Measurements from ENCODE around the gene XYLT1.

The XYLT1 gene

GRCh38 chr16:17176199-17176598 lies 294.6 kb downstream of the XYLT1 start:
- 73% methylated on average over 6 of the region's 6 CpGs for WGBS

GRCh38 chr16:17173281-17173680 lies 297.5 kb downstream of the XYLT1 start:
- Histone ChIP-seq H3K27ac (ENCODE audit: low read length, poor library complexity, severe bottlenecking) (no peak overlapping the region), H2AFZ (ENCODE audit: low read depth, low read length) (no peak overlapping the region), H3K4me1 (ENCODE audit: control insufficient read depth, insufficient read depth, low read depth, low read length) (no peaks in the 10 kb centered on the region), H3K9ac (ENCODE audit: low read length) (no peak overlapping the region), H3K27me3 (ENCODE audit: control insufficient read depth in 1 of 2, insufficient read depth in 1 of 2, low read length in 2 of 2) (no peaks in the 10 kb centered on the region), H4K8ac (ENCODE audit: low read length) (no peak overlapping the region), H2AK5ac (ENCODE audit: low read length, severe bottlenecking) (no peak overlapping the region), H2BK15ac (ENCODE audit: low read depth, poor library complexity, severe bottlenecking) (no peak overlapping the region), H2BK120ac (ENCODE audit: low read depth, low read length) (no peak overlapping the region), H3K4me2 (ENCODE audit: low read length, poor library complexity, severe bottlenecking) (no peak overlapping the region), H3K9me3 (ENCODE audit: control insufficient read depth, low read length) (no peaks in the 10 kb centered on the region), H2BK5ac (ENCODE audit: low read depth, low read length, poor library complexity, severe bottlenecking) (no peak overlapping the region), H2BK12ac (ENCODE audit: low read length in 2 of 2) (no peak overlapping the region), H3K79me1 (replicated peaks; ENCODE audit: low read length, poor library complexity, severe bottlenecking) (no peaks in the 10 kb centered on the region), H3K23ac (ENCODE audit: low read length in 2 of 2) (no peak overlapping the region), H4K91ac (ENCODE audit: low read length) (no peak overlapping the region), H3K18ac (ENCODE audit: low read depth in 1 of 2, low read length in 2 of 2) (no peak overlapping the region), H3K36me3 (ENCODE audit: control insufficient read depth in 1 of 2, insufficient read depth in 2 of 2, low read depth in 1 of 2, low read length in 2 of 2) (peaks cover 0 to 25% of the 10 kb centered on the region in 2 experiments), H3K4me3 (ENCODE audit: insufficient read depth in 1 of 2, low read depth in 1 of 2, low read length in 2 of 2) (no peak overlapping the region), H3K14ac (ENCODE audit: low read length in 2 of 2) (no peak overlapping the region), H3K4ac (ENCODE audit: low read depth in 1 of 2, low read length in 2 of 2) (no peak overlapping the region)
- 82% methylated on average over 6 of the region's 6 CpGs for WGBS
- DNase-seq: no peak

More at GRCh38 chr16:17176199-17176598, 294.6 kb downstream of the XYLT1 start:
- H3K27ac ChIP-seq (ENCODE audit: low read length, poor library complexity, severe bottlenecking): no peak overlapping the region
- no peak overlapping the region for H3K23ac ChIP-seq (ENCODE audit: low read length in 2 of 2)
- no peak overlapping the region for H2BK120ac ChIP-seq (ENCODE audit: low read depth, low read length)
- H2AFZ ChIP-seq (ENCODE audit: low read depth, low read length): no peak overlapping the region
- H3K4me2 ChIP-seq (ENCODE audit: low read length, poor library complexity, severe bottlenecking): no peak overlapping the region
- no peak for DNase-seq
- H4K8ac ChIP-seq (ENCODE audit: low read length): no peak overlapping the region
- no peak overlapping the region for H3K4ac ChIP-seq (ENCODE audit: low read depth in 1 of 2, low read length in 2 of 2)
- no peaks in the 10 kb centered on the region for H3K79me1 ChIP-seq (replicated peaks; ENCODE audit: low read length, poor library complexity, severe bottlenecking)
- H2BK5ac ChIP-seq (ENCODE audit: low read depth, low read length, poor library complexity, severe bottlenecking): no peak overlapping the region
- peaks cover 0 to 21% of the 10 kb centered on the region in 2 experiments for H3K36me3 ChIP-seq (ENCODE audit: control insufficient read depth in 1 of 2, insufficient read depth in 2 of 2, low read depth in 1 of 2, low read length in 2 of 2)
- H3K9me3 ChIP-seq (ENCODE audit: control insufficient read depth, low read length): no peaks in the 10 kb centered on the region
- no peak overlapping the region for H3K4me3 ChIP-seq (ENCODE audit: insufficient read depth in 1 of 2, low read depth in 1 of 2, low read length in 2 of 2)
- H2AK5ac ChIP-seq (ENCODE audit: low read length, severe bottlenecking): no peak overlapping the region
- no peak overlapping the region for H4K91ac ChIP-seq (ENCODE audit: low read length)
- H3K14ac ChIP-seq (ENCODE audit: low read length in 2 of 2): no peak overlapping the region
- H3K9ac ChIP-seq (ENCODE audit: low read length): no peak overlapping the region
- no peak overlapping the region for H3K18ac ChIP-seq (ENCODE audit: low read depth in 1 of 2, low read length in 2 of 2)
- no peaks in the 10 kb centered on the region for H3K4me1 ChIP-seq (ENCODE audit: control insufficient read depth, insufficient read depth, low read depth, low read length)
- no peak overlapping the region for H2BK12ac ChIP-seq (ENCODE audit: low read length in 2 of 2)
- H3K27me3 ChIP-seq (ENCODE audit: control insufficient read depth in 1 of 2, insufficient read depth in 1 of 2, low read length in 2 of 2): no peaks in the 10 kb centered on the region
- no peak overlapping the region for H2BK15ac ChIP-seq (ENCODE audit: low read depth, poor library complexity, severe bottlenecking)

GRCh38 chr16:17171250-17172143 lies 299.3 kb downstream of the XYLT1 start:
- no peak overlapping the region for H3K4me3 ChIP-seq (ENCODE audit: insufficient read depth in 1 of 2, low read depth in 1 of 2, low read length in 2 of 2)
- no peak overlapping the region for H3K14ac ChIP-seq (ENCODE audit: low read length in 2 of 2)
- H3K23ac ChIP-seq (ENCODE audit: low read length in 2 of 2): no peak overlapping the region
- H3K27ac ChIP-seq (ENCODE audit: low read length, poor library complexity, severe bottlenecking): no peak overlapping the region
- no peak overlapping the region for H3K18ac ChIP-seq (ENCODE audit: low read depth in 1 of 2, low read length in 2 of 2)
- H3K4me1 ChIP-seq (ENCODE audit: control insufficient read depth, insufficient read depth, low read depth, low read length): no peaks in the 10 kb centered on the region
- no peak for DNase-seq
- peaks cover 0 to 36% of the 10 kb centered on the region in 2 experiments for H3K36me3 ChIP-seq (ENCODE audit: control insufficient read depth in 1 of 2, insufficient read depth in 2 of 2, low read depth in 1 of 2, low read length in 2 of 2)
- no peak overlapping the region for H4K91ac ChIP-seq (ENCODE audit: low read length)
- no peaks in the 10 kb centered on the region for H3K79me1 ChIP-seq (replicated peaks; ENCODE audit: low read length, poor library complexity, severe bottlenecking)
- no peak overlapping the region for H3K4ac ChIP-seq (ENCODE audit: low read depth in 1 of 2, low read length in 2 of 2)
- H2BK120ac ChIP-seq (ENCODE audit: low read depth, low read length): no peak overlapping the region
- H2BK12ac ChIP-seq (ENCODE audit: low read length in 2 of 2): no peak overlapping the region
- no peaks in the 10 kb centered on the region for H3K27me3 ChIP-seq (ENCODE audit: control insufficient read depth in 1 of 2, insufficient read depth in 1 of 2, low read length in 2 of 2)
- no peaks in the 10 kb centered on the region for H3K9me3 ChIP-seq (ENCODE audit: control insufficient read depth, low read length)
- no peak overlapping the region for H2AFZ ChIP-seq (ENCODE audit: low read depth, low read length)
- H2AK5ac ChIP-seq (ENCODE audit: low read length, severe bottlenecking): no peak overlapping the region
- H2BK15ac ChIP-seq (ENCODE audit: low read depth, poor library complexity, severe bottlenecking): no peak overlapping the region
- no peak overlapping the region for H3K4me2 ChIP-seq (ENCODE audit: low read length, poor library complexity, severe bottlenecking)
- no peak overlapping the region for H3K9ac ChIP-seq (ENCODE audit: low read length)
- 61% methylated on average over 5 of the region's 8 CpGs for WGBS
- H4K8ac ChIP-seq (ENCODE audit: low read length): no peak overlapping the region
- H2BK5ac ChIP-seq (ENCODE audit: low read depth, low read length, poor library complexity, severe bottlenecking): no peak overlapping the region

GRCh38 chr16:17170435-17170834 lies 300.3 kb downstream of the XYLT1 start:
- peaks cover 0 to 30% of the 10 kb centered on the region in 2 experiments for H3K36me3 ChIP-seq (ENCODE audit: control insufficient read depth in 1 of 2, insufficient read depth in 2 of 2, low read depth in 1 of 2, low read length in 2 of 2)
- no peaks in the 10 kb centered on the region for H3K27me3 ChIP-seq (ENCODE audit: control insufficient read depth in 1 of 2, insufficient read depth in 1 of 2, low read length in 2 of 2)
- no peak overlapping the region for H2BK5ac ChIP-seq (ENCODE audit: low read depth, low read length, poor library complexity, severe bottlenecking)
- H3K18ac ChIP-seq (ENCODE audit: low read depth in 1 of 2, low read length in 2 of 2): no peak overlapping the region
- H3K9me3 ChIP-seq (ENCODE audit: control insufficient read depth, low read length): no peaks in the 10 kb centered on the region
- H3K4me1 ChIP-seq (ENCODE audit: control insufficient read depth, insufficient read depth, low read depth, low read length): no peaks in the 10 kb centered on the region
- H3K4me2 ChIP-seq (ENCODE audit: low read length, poor library complexity, severe bottlenecking): no peak overlapping the region
- H2BK120ac ChIP-seq (ENCODE audit: low read depth, low read length): no peak overlapping the region
- H3K14ac ChIP-seq (ENCODE audit: low read length in 2 of 2): no peak overlapping the region
- H2AK5ac ChIP-seq (ENCODE audit: low read length, severe bottlenecking): no peak overlapping the region
- no peak for DNase-seq
- no peak overlapping the region for H2BK12ac ChIP-seq (ENCODE audit: low read length in 2 of 2)
- no peak overlapping the region for H3K4ac ChIP-seq (ENCODE audit: low read depth in 1 of 2, low read length in 2 of 2)
- no peak overlapping the region for H3K27ac ChIP-seq (ENCODE audit: low read length, poor library complexity, severe bottlenecking)
- 72% methylated on average over 2 of the region's 3 CpGs for WGBS
- H3K23ac ChIP-seq (ENCODE audit: low read length in 2 of 2): no peak overlapping the region
- H3K9ac ChIP-seq (ENCODE audit: low read length): no peak overlapping the region
- no peak overlapping the region for H4K8ac ChIP-seq (ENCODE audit: low read length)
- H3K79me1 ChIP-seq (replicated peaks; ENCODE audit: low read length, poor library complexity, severe bottlenecking): no peaks in the 10 kb centered on the region
- H4K91ac ChIP-seq (ENCODE audit: low read length): no peak overlapping the region
- no peak overlapping the region for H3K4me3 ChIP-seq (ENCODE audit: insufficient read depth in 1 of 2, low read depth in 1 of 2, low read length in 2 of 2)
- H2BK15ac ChIP-seq (ENCODE audit: low read depth, poor library complexity, severe bottlenecking): no peak overlapping the region
- no peak overlapping the region for H2AFZ ChIP-seq (ENCODE audit: low read depth, low read length)

All from mesenchymal stem cell (in vitro differentiated cells and primary cell).